GM18951 (cell line): ENCODE measurements around the gene OGFOD2.

Source experiments
- POLR2A ChIP-seq: IDR thresholded peaks from 4 replicates; pipeline ENCODE4 v1.6.1; 2011; ENCODE audit warnings: mild to moderate bottlenecking; ENCODE audit not compliant: insufficient read length, insufficient read depth; ENCODE audit errors: extremely low read depth
- in situ Hi-C: fragments of 300-500 bp; cut with MboI; formaldehyde crosslinking; loops from one replicate; pipeline ENCODE4 v1.12.0; 2022; ENCODE audit warnings: low sequenced_read_pairs, mixed read lengths, inconsistent platforms; ENCODE audit not compliant: unreplicated experiment

OGFOD2 gene

DNA sequence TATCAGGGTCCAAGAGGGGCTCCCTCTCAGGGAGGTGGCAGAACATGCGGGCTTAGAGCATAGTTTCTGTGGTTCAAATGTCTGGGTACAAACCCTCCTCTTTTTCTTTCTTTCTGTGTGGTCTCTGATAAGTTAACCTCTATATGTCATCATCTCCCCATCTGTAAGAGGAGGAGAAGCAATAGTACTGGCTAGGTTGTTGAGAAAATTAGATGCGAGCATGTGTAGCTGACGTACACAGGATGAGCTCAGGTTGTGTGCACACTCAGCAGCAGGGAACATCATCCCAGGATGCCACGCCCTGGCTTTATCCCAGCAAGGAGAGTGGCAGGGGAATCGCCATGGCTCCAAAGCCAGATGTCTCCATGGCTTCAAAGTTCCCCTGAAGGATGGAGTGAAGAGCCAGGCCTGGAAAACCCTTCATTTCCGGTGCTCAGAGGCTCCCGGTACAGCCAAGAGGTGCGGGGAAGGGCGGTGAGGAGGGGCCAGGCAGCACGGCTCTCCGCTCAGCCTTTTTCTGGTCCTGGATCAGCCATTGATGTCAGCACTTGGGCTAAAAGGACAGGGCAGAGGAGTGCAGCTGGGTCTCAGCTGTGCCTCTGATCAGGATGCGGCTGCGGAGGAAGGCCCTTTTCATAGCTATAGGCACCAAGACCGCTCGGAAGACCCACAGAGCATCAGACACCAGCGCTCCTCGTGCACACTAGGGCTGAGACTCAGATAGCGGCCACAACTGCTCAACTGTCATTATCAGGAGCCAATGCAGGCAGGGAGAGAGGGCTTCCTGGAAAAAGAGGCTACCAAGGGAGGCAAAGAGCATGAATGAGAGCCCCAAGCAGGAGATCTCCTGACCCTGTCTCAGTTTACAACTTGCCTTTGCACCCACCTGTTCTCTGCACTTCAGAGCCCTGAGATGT, 46.9 kb downstream of the OGFOD2 start:
- in situ Hi-C loops, result no loop called here
- no peak for TF ChIP-seq POLR2A

DNA sequence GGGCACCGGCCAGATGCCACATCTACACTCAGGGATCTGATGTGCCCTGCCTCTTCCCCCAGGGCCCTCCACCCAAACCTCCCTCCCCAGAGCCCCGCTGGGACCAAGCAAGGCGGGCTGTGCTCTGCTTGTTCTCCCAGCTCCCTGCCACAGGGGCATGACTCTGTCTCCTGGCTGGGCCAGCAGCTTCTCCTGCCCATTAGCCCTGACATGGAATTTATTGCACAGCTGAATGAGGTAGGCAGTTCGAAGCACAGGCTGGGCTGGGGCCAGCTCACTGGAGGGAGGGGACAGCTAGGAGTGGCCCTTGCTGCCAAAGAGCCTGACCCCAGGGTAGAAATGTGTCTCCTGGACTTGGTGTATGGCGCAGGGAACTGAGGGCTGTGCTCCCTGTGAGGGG, 47.8 kb downstream of the OGFOD2 start:
- in situ Hi-C loops, result no loop called here
- no peak for TF ChIP-seq POLR2A

DNA sequence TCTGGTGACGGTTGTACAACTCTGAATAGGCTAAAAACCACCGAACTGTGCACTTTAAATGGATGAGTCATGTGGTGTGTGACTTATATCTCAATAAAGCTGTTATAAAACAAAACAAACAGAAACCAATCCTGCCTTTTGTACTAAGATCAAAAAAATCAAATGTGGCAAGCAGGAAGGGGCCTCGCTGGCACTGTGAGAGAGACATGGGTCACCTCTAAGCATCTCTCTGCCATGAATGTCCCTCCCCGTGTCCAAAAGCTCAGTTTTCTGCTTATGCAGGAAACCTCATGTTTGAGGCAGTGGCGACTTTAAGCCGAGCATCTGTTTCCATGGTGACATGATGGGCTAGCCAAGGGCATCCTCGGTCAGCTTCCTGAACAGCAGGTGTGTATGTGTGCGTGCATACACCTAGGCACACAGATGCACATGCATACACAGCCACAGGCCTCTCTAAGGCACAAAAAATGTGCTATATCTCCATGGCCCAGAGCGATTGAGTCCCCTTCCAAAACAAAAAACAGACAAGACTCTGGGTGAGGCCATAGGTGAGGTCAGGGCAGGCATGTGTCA, 49.9 kb downstream of the OGFOD2 start:
- in situ Hi-C loops, result no loop called here
- TF ChIP-seq POLR2A, result no peak

DNA sequence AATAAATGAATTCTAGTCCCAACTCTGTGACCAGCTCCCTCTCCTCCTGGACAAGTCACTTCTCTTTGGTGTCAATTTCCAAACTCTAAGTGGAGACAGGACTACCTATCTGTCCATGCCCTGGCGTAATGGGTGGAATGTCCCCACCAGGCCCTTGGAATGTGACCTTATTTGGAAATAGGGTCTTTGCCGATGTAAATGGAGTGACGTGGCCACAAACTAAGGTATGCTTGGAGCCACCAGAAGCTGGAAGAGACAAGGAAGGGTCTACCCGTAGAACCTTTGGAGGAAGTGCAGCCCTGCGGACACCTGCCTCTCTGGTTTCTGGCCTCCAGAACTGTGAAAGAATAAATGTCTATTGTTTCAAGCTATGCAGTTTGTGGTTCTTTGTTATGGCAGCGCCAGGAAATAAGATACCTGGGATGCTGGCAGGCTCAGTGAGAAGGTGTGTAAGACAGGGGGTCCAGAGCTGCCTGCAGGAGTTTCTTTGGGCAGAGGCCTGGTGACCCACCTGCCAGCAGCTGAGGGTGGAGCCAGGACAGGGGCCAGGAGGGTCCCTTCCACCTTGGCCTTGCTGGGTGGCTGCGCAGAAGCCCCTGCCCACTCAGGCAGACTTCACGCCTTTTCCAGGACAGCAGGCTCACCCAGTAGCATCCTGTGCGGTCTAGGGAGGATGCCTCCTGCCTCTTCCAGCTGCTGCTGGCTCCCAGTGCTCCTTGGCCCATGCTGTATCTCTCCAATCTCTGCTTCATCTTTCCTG, 51.2 kb downstream of the OGFOD2 start:
- in situ Hi-C loops, result no loop called here
- TF ChIP-seq POLR2A, result no peak

DNA sequence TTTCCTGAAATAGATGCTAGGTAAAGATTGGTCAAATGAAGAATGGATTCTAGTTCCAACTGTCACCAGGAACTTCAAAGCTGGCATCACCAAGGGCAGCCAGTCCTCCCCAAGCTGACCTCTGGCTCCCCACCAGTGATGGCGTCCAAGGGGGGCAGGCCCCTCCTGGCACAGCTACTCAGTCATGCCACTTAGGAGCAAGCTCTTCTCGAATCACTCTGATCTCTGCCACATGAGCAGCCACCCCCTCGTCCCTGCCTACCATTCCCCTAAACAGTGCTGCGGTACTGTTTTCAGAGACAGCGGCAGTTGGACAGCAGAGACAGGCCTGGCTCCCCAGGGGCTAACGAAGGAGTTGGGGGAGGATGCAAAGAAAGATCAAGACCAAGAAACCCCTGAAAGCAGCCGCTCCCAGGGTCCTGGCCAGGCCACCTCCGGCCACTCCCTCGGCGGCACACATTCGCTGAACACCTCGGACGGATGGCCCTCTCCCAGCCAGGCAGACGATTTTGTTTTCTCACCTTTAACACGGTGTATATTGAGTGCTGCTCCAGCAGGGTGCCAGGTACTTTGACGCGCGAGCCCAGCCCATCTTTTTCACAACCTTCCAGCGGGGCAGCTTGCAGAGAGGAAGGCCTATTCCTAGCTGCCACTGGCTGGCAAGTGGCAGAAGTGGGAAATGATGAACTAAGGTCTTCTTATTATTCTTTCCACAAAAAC, 52.8 kb downstream of the OGFOD2 start:
- in situ Hi-C loops, result no loop called here
- TF ChIP-seq POLR2A, result no peak

DNA sequence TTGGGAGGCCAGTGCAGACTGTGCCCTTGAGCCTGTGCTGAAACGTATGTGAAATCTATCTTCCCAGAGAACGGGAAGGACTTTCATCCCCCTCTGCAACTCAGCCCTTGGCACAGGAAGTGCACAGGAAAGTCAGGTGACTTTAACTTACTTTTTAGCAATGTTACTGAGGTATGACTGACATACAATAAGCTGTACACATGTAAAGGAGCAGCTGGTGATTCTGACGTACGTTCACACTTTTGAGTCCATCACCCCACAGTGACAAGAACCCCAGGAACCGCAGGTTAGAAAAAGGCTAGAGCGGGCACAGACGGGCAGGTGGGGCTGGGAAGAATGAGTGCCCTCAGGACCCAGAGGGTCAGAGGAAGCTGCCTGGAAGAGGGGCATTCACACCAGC, 53.4 kb downstream of the OGFOD2 start:
- no peak for TF ChIP-seq POLR2A
- in situ Hi-C loops, result no loop called here

DNA sequence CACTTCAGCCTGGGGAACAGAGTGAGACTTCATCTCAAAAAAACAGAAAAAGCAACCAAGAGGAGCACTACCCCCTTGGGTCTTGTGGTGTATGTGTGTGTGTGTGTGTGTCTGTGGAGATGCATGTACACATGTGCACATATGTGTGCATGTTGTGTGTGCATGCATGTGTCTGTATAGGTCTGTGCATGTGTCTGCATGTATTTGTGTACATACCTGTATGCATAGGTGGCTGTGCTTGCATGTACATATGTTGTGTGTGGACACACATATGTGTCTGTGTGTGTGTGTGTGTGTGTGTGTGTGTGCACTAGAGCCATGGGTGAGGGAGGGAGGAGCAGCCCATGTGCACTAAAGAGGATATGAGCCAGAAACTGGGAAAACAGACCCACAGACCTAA, 54.5 kb downstream of the OGFOD2 start:
- in situ Hi-C loops, result no loop called here
- TF ChIP-seq POLR2A, result no peak
